Activated naive CD8-positive, alpha-beta T cell treated with anti-CD3 and anti-CD28 coated beads, Interleukin-2, amount 50 U/mL, for 24 hours (primary cell): ENCODE results near the gene NUTM2A.
A peak's percentile ranks its signal among the peaks of the same experiment; 100 is the strongest.
"Not testable (repeated sequence)": the region's sequence is repeated elsewhere in the genome, so short reads cannot be mapped to it uniquely, and the experiment has no call there.

Experiments
- ATAC-seq: fragments of 150-1000 bp; cut with Tn5 transposase; one replicate; pipeline ENCODE4 v1.10.0; 2021
- DNase-seq: peaks from one replicate; pipeline ENCODE4 v3.0.0; 2021
- H3K27ac Mint-ChIP-seq: one replicate; pipeline ENCODE4 v1.8.0; 2021; ENCODE audit warnings: mild to moderate bottlenecking, mixed read lengths
- H3K27me3 Mint-ChIP-seq: one replicate; pipeline ENCODE4 v1.8.0; 2021; ENCODE audit warnings: mixed read lengths
- H3K36me3 Mint-ChIP-seq: one replicate; pipeline ENCODE4 v1.8.0; 2021; ENCODE audit warnings: low read depth, mixed read lengths
- H3K4me1 Mint-ChIP-seq: one replicate; pipeline ENCODE4 v1.8.0; 2021; ENCODE audit warnings: mixed read lengths
- H3K4me3 Mint-ChIP-seq: one replicate; pipeline ENCODE4 v1.8.0; 2021; ENCODE audit warnings: mild to moderate bottlenecking, moderate library complexity, mixed read lengths
- H3K9me3 Mint-ChIP-seq: one replicate; pipeline ENCODE4 v1.8.0; 2021; ENCODE audit warnings: mixed read lengths

Gene NUTM2A

DNA sequence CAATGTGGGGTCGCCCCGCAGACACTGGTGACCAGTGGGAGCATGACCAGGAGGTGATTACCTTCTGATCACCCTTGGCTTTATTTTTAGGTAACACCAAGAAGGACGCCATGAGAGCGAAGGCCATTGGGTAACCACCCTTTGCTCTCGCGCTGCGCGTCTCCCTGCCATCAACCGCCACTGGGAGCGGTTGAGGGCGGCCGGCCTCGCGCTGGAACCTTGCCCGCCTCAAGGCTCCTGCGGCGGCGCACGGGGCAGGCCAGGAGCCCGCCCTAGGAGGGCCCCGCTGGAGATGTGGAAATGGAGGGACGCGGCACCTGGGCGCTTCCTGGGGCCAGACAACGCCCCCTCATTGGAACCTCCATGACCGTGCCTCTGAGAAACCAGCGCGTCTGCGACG is 2.5 kb upstream of the NUTM2A start:
- not testable (repeated sequence) for ATAC-seq, H3K27ac Mint-ChIP-seq, H3K4me1 Mint-ChIP-seq, H3K4me3 Mint-ChIP-seq, DNase-seq, H3K9me3 Mint-ChIP-seq, H3K36me3 Mint-ChIP-seq, H3K27me3 Mint-ChIP-seq

DNA sequence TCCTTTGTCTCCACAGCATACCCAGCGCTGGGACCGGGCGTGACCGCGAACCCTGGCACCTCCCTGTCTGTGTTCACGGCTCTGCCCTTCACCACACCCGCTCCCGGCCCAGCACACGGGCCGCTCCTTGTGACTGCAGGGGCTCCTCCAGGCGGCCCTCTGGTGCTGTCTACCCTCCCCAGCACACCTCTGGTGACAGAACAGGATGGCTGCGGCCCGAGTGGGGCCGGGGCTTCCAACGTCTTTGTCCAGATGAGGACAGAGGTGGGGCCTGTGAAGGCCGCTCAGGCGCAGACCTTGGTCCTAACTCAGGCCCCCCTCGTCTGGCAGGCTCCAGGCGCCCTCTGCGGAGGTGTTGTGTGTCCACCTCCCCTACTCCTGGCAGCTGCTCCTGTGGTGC is 3.0 kb downstream of the NUTM2A start:
- ATAC-seq, H3K36me3 Mint-ChIP-seq, H3K27ac Mint-ChIP-seq, H3K4me3 Mint-ChIP-seq, DNase-seq, H3K27me3 Mint-ChIP-seq, H3K4me1 Mint-ChIP-seq, H3K9me3 Mint-ChIP-seq: not testable (repeated sequence)

DNA sequence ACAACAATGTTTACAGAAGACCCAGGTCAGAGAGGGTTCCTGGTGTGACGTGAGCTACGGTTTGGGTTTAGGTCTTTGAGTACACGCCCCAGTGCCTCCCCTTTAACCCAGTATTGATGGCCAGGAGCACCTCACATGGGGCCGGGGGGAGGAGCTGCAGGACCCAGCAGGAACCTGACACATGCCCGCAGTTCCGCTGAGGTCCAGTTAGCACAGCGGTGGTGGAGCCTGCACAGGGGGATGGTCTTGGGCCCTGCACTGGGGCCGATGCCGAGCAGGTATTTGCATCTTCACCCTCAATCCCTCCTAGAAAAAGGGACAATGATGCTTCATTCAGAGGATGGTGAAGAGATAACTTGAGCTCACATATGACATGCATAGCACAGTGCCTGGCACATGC is 4.0 kb downstream of the NUTM2A start:
- not testable (repeated sequence) for DNase-seq, ATAC-seq, H3K9me3 Mint-ChIP-seq, H3K27me3 Mint-ChIP-seq, H3K4me1 Mint-ChIP-seq, H3K36me3 Mint-ChIP-seq, H3K27ac Mint-ChIP-seq, H3K4me3 Mint-ChIP-seq

DNA sequence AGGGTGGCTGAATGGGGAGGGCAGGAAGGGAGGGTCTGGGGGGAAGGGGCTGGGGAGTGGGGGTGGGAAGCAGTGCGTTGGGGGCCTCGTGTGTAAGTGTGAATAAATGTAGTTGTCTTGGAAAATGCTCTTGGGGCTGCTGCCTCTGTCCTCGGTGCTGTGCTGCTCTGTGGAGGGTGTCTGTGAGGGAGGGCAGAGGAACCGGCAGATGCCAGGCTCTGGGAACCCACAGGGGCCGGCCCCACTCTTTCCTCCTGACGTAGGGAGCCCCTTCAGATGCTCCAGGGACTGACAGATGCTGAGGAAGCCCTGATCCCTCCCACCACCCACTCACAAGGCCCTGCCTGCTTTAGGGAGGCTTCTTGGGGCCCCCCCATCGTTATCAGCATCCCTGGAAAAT is 9.6 kb downstream of the NUTM2A start:
- ATAC-seq, H3K27ac Mint-ChIP-seq, H3K27me3 Mint-ChIP-seq, H3K36me3 Mint-ChIP-seq, H3K4me1 Mint-ChIP-seq, H3K4me3 Mint-ChIP-seq, DNase-seq, H3K9me3 Mint-ChIP-seq: not testable (repeated sequence)

DNA sequence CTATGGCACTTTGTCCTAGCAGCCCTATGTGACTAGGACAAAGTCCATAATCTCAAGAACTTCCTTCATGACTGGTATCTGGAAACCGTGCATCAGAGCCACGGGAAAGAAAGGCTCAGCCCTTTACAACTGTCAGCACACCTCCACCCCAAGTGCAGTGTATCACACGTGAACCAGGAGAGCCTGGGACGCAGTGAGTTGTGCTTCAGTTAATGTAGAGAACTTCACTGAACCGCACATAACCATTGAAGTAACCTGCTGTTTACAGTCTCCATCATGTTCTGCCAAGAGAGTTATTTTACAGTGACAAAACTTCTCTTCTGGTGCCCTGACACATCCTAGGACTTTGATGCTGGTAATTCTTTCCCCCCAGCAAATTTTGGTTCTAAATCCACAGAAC is 12.0 kb downstream of the NUTM2A start:
- H3K4me1 Mint-ChIP-seq, H3K27me3 Mint-ChIP-seq, H3K9me3 Mint-ChIP-seq, ATAC-seq, H3K4me3 Mint-ChIP-seq, H3K27ac Mint-ChIP-seq, DNase-seq, H3K36me3 Mint-ChIP-seq: not testable (repeated sequence)

DNA sequence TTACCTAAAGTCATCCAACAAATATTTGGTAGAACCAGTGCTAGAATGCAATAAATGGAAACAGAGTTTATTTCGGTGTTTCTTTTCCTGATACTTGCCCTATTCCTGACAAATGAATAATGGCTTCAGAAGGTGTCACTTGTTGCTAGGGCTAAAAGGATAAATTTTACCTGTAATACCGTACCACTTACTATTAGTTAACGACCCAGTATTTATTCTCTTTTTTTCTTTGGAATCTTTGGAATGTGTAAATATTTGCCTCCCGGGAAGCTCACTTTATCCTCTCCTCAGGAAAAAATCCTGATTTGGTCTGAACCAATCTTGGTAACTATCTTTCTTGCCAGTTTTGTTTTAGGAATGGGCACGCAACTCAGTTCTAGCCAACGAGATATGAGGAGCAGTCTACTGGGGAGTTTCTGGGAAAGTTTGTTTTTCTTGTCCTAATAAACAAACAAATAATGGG is 14.1 kb downstream of the NUTM2A start:
- H3K36me3 Mint-ChIP-seq, ATAC-seq, H3K27ac Mint-ChIP-seq, DNase-seq, H3K4me3 Mint-ChIP-seq, H3K4me1 Mint-ChIP-seq, H3K9me3 Mint-ChIP-seq, H3K27me3 Mint-ChIP-seq: not testable (repeated sequence)

DNA sequence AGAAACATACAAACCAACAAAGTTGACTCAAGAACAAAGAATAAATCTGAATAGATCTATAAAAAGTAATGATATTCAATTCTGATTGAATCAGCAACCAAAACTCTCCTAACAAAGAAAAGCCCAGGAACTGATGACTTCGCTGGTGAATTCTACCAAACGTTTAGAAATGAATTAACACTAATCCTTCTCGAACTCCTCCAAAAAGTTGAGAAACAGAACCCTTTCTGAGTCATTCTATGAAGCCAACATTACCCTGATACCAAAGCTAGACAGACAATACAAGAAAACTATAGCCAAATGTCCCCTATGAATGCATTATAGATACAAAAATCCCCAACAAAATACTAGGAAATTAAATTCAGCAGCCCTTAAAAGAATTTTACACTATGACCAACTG is 16.9 kb downstream of the NUTM2A start:
- H3K27me3 Mint-ChIP-seq, DNase-seq, ATAC-seq, H3K9me3 Mint-ChIP-seq, H3K36me3 Mint-ChIP-seq, H3K27ac Mint-ChIP-seq, H3K4me1 Mint-ChIP-seq, H3K4me3 Mint-ChIP-seq: not testable (repeated sequence)

DNA sequence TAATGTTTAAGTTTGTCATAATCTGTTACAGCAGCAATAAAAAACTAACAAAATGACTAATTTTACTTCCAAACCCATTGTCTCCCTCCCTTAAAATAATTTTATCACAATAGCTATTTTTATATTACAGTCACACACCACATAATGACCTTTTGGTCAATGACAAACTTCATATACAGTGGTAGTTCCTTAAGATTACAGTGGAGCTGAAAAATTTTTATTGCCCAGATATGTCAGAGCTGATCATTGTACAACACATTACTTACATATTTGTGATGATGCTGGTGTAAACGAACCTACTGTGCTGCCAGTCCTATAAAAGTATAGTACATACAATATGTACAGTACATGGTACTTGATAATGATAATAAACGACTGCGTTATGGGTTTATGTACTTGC is 22.1 kb downstream of the NUTM2A start:
- not testable (repeated sequence) for ATAC-seq, H3K9me3 Mint-ChIP-seq, H3K27ac Mint-ChIP-seq, H3K4me1 Mint-ChIP-seq, DNase-seq, H3K4me3 Mint-ChIP-seq, H3K36me3 Mint-ChIP-seq, H3K27me3 Mint-ChIP-seq

DNA sequence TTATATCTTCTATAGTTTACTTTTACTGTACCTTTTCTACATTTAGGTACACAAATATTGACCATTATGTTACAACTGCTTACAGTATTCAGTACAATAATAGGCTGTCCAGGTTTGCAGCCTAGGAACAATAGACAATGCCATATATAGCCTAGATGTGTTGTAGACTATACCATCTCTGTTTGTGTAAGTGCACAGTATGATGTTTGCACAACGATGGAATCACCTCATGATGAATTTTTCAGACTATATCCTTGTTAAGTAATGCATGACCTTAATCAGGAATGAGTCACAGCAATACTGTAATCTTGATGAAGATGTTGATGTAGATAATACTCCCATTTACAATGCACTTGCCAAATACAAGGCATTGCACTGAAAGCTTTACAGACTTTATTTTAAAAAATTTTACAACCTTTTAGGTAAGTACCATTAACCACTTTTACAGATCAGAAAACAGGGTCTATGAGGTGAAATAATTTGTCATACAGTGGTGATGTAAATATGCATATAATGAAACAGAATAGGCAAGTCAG is 23.6 kb downstream of the NUTM2A start:
- not testable (repeated sequence) for H3K27ac Mint-ChIP-seq, H3K27me3 Mint-ChIP-seq, H3K4me3 Mint-ChIP-seq, DNase-seq, H3K4me1 Mint-ChIP-seq, H3K36me3 Mint-ChIP-seq, H3K9me3 Mint-ChIP-seq
- ATAC-seq: peak; percentile 15

DNA sequence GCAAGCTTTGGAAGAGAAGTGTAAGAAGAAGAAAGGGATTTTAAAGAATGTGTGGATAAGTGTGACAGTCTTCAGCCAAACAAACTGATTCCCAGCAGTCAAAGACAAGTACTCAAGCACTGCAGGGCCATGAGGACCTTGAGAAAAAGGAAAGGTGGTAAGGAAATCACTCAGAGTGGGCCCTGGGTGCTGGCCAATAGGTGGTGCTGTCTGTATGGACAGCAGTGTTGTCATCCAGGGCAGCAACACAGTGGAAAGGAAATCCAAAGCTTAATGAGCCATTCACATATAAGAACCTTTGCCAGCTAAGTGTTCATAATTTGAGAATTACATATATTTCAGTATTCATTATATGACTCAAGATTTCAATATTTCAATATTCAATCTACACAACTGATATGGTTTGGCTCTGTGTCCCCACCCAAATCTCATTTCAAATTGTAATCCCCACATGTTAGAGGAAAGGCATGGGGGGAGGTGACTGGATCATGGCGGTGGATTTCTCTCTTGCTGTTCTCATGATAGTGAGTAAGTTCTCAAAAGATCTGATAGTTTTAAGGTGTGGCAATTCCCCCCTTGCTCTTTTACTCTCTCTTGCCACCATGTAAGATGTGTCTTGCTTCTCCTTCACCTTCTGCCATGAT is 55.6 kb downstream of the NUTM2A start:
- H3K27me3 Mint-ChIP-seq, DNase-seq, H3K4me1 Mint-ChIP-seq, H3K27ac Mint-ChIP-seq, H3K9me3 Mint-ChIP-seq, H3K36me3 Mint-ChIP-seq, H3K4me3 Mint-ChIP-seq: not testable (repeated sequence)
- ATAC-seq: peak; percentile 54
